Adrenal gland (tissue), 5 donors: Measurements from ENCODE around the gene SMIM28.

Experiments used
- POLR2A ChIP-seq, 2 donors: fragments of 450-650 bp; IDR thresholded peaks; one replicate each; pipeline ENCODE4 v1.6.1; 2017; ENCODE audit warnings: antibody characterized with exemption in 2 of 2, mild to moderate bottlenecking in 2 of 2, moderate library complexity in 1 of 2
- TF ChIP-seq, protein P1 (sequence below), 6 experiments: fragments of 450-650 bp in 4 of 6; fragments of 200-600 bp in 2 of 6; sonication (generic) in 1 of 6; IDR thresholded peaks; 1 replicate in 5 of 6; 2 replicates in 1 of 6; pipeline versions ENCODE4 v1.5.1 to v1.8.0; 2016 to 2021; ENCODE audit warnings: antibody characterized with exemption in 6 of 6, mild to moderate bottlenecking in 2 of 6, moderate library complexity in 1 of 6
- donor health status: DM: no; HTN: no; CAD: no.

DNA sequence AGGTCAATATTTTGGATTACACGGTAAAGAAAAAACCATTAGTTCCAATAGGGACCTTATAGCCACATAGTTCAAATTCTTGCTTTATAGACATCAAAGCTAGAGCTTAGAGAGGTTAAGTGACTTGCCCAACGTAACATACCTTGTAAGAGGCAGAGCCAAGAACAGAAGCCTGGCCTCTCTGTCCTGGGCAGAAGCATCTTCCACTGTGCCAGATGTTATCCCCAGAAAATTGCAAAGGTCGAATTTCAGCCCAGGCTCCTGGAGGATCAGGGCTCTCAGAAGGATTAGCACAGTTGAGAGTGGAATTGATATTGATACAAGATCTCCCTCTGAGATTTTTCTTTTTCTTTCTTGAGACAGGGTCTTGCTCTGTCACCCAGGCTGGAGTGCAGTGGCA is 6.1 kb downstream of the SMIM28 start:
- no peak for TF ChIP-seq POLR2A (IDR thresholded peaks at IDR 0.05)
- TF ChIP-seq, protein P1, sequence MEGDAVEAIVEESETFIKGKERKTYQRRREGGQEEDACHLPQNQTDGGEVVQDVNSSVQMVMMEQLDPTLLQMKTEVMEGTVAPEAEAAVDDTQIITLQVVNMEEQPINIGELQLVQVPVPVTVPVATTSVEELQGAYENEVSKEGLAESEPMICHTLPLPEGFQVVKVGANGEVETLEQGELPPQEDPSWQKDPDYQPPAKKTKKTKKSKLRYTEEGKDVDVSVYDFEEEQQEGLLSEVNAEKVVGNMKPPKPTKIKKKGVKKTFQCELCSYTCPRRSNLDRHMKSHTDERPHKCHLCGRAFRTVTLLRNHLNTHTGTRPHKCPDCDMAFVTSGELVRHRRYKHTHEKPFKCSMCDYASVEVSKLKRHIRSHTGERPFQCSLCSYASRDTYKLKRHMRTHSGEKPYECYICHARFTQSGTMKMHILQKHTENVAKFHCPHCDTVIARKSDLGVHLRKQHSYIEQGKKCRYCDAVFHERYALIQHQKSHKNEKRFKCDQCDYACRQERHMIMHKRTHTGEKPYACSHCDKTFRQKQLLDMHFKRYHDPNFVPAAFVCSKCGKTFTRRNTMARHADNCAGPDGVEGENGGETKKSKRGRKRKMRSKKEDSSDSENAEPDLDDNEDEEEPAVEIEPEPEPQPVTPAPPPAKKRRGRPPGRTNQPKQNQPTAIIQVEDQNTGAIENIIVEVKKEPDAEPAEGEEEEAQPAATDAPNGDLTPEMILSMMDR (IDR thresholded peaks at IDR 0.05): no peak
